ENCODE results near the gene GP1BA.

The GP1BA gene

DNA sequence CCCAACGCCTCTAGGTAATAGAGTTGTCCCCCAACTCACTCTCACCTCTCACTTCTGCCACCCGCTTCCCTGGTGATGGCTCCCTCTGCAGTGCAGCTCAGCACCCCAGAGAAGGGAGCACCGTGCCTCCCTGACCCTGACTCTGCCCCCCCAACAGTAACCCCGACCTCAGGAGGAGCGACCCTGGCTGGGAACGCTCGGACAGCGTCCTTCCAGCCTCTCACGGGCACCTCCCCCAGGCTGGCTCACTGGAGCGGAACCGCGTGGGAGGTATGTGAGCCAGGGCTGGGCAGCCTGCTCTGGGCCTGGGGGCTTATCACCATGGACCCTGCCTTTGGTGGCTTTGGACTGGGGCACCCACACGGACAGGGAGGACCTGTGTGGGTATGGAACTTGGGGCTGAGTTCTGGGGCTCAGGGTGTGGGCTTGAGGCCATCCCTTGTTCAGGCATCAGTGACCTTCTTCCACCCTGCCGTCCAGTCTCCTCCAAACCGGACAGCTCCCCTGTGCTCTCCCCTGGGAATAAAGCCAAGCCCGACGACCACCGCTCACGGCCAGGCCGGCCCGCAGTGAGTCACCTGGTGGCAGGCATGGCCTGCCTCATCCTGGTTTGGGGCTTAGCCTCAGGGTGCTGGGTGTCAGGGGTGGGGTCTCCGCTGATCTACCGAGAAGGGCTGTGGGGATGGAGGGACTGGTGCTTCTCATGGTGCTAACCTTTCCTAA, 39.4 kb upstream of the GP1BA start:
- TF ChIP-seq TCF12 (IDR thresholded peaks at IDR 0.05; ENCODE audit: low read depth) (no peak), EGR1 (IDR thresholded peaks at IDR 0.05) (peak; percentile 55)

DNA sequence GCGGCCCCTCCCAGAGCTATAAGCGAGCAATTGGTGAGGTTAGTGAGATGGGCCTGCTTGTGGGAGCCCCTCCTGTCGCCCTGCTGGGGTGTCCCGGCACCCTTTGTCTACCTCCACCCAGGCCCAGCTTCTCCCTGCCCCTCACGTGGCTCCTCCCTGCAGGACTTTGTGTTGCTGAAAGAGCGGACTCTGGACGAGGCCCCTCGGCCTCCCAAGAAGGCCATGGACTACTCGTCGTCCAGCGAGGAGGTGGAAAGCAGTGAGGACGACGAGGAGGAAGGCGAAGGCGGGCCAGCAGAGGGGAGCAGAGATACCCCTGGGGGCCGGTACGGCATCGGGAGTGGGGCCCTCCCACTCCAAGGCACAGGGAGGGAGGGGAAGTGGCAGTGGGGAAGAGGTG, 38.8 kb upstream of the GP1BA start:
- no peak for TF ChIP-seq RAD21 (IDR thresholded peaks at IDR 0.05; ENCODE audit: low read depth)
- TF ChIP-seq TAF1 (IDR thresholded peaks at IDR 0.05; ENCODE audit: low read depth) = no peak
- no peak for TF ChIP-seq ZBTB7A (IDR thresholded peaks at IDR 0.05; ENCODE audit: low read depth)
- no peak for TF ChIP-seq NFIC (IDR thresholded peaks at IDR 0.05)
- TF ChIP-seq FOXM1 (IDR thresholded peaks at IDR 0.05; ENCODE audit: borderline replicate concordance, low read depth) = no peak
- TF ChIP-seq CREB1 (IDR thresholded peaks at IDR 0.05; ENCODE audit: low read depth) = no peak
- no peak for TF ChIP-seq YY1 (IDR thresholded peaks at IDR 0.05; ENCODE audit: low read depth)
- TF ChIP-seq TEAD4 (IDR thresholded peaks at IDR 0.05) = no peak
- TF ChIP-seq EGR1 (IDR thresholded peaks at IDR 0.05) = no peak
- no peak for TF ChIP-seq EP300 (IDR thresholded peaks at IDR 0.05; ENCODE audit: borderline replicate concordance)
- TF ChIP-seq, protein P1, sequence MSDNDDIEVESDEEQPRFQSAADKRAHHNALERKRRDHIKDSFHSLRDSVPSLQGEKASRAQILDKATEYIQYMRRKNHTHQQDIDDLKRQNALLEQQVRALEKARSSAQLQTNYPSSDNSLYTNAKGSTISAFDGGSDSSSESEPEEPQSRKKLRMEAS (IDR thresholded peaks at IDR 0.05) = no peak
- no peak for TF ChIP-seq TCF12 (IDR thresholded peaks at IDR 0.05; ENCODE audit: low read depth)
- TF ChIP-seq, protein P2, sequence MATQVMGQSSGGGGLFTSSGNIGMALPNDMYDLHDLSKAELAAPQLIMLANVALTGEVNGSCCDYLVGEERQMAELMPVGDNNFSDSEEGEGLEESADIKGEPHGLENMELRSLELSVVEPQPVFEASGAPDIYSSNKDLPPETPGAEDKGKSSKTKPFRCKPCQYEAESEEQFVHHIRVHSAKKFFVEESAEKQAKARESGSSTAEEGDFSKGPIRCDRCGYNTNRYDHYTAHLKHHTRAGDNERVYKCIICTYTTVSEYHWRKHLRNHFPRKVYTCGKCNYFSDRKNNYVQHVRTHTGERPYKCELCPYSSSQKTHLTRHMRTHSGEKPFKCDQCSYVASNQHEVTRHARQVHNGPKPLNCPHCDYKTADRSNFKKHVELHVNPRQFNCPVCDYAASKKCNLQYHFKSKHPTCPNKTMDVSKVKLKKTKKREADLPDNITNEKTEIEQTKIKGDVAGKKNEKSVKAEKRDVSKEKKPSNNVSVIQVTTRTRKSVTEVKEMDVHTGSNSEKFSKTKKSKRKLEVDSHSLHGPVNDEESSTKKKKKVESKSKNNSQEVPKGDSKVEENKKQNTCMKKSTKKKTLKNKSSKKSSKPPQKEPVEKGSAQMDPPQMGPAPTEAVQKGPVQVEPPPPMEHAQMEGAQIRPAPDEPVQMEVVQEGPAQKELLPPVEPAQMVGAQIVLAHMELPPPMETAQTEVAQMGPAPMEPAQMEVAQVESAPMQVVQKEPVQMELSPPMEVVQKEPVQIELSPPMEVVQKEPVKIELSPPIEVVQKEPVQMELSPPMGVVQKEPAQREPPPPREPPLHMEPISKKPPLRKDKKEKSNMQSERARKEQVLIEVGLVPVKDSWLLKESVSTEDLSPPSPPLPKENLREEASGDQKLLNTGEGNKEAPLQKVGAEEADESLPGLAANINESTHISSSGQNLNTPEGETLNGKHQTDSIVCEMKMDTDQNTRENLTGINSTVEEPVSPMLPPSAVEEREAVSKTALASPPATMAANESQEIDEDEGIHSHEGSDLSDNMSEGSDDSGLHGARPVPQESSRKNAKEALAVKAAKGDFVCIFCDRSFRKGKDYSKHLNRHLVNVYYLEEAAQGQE (IDR thresholded peaks at IDR 0.05; ENCODE audit: low read depth) = no peak
- no peak for TF ChIP-seq CEBPB (IDR thresholded peaks at IDR 0.05)
- TF ChIP-seq, protein P3, sequence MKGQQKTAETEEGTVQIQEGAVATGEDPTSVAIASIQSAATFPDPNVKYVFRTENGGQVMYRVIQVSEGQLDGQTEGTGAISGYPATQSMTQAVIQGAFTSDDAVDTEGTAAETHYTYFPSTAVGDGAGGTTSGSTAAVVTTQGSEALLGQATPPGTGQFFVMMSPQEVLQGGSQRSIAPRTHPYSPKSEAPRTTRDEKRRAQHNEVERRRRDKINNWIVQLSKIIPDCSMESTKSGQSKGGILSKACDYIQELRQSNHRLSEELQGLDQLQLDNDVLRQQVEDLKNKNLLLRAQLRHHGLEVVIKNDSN (IDR thresholded peaks at IDR 0.05) = no peak

DNA sequence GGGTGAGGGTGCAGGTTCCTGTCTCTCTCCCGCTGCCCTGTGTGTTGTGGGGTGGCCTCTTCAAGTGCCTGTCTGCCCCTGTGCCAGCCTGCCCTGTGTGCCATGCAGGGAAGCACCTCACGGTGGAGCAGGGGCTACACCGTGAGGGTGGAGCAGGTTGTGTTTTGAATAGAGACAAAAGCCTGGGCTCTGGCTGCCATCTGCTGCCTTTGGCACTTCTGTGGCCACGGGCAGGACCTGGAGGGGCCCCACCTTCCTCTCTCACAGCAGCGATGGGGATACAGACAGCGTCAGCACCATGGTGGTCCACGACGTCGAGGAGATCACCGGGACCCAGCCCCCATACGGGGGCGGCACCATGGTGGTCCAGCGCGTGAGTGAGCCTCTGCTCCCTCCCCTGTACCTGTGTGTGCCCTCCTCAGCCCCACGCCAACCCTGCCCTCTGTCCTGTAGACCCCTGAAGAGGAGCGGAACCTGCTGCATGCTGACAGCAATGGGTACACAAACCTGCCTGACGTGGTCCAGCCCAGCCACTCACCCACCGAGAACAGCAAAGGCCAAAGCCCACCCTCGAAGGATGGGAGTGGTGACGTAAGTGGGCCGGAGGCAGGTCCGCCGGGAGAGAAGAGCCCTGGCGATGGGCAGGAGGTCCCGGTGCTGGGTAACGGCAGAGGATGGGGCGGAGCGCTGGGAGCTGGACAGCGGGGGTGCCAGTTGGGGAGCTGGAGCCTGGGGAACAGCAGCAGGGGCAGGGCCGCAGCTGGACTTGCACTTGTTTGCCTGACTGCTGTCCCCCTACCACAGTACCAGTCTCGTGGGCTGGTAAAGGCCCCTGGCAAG, 38.1 kb upstream of the GP1BA start:
- TF ChIP-seq EP300 (IDR thresholded peaks at IDR 0.05; ENCODE audit: borderline replicate concordance) (no peak), FOXM1 (IDR thresholded peaks at IDR 0.05; ENCODE audit: borderline replicate concordance, low read depth) (no peak), RAD21 (IDR thresholded peaks at IDR 0.05; ENCODE audit: low read depth) (no peak), TAF1 (IDR thresholded peaks at IDR 0.05; ENCODE audit: low read depth) (no peak), EGR1 (IDR thresholded peaks at IDR 0.05) (no peak), TEAD4 (IDR thresholded peaks at IDR 0.05) (no peak), ZBTB7A (IDR thresholded peaks at IDR 0.05; ENCODE audit: low read depth) (no peak), NFIC (IDR thresholded peaks at IDR 0.05) (no peak), CEBPB (IDR thresholded peaks at IDR 0.05) (no peak), YY1 (IDR thresholded peaks at IDR 0.05; ENCODE audit: low read depth) (no peak), CREB1 (IDR thresholded peaks at IDR 0.05; ENCODE audit: low read depth) (no peak), TCF12 (IDR thresholded peaks at IDR 0.05; ENCODE audit: low read depth) (no peak)
- TF ChIP-seq, protein P3 (IDR thresholded peaks at IDR 0.05) = no peak
- TF ChIP-seq, protein P1 (IDR thresholded peaks at IDR 0.05) = no peak
- TF ChIP-seq, protein P2 (IDR thresholded peaks at IDR 0.05; ENCODE audit: low read depth) = no peak

DNA sequence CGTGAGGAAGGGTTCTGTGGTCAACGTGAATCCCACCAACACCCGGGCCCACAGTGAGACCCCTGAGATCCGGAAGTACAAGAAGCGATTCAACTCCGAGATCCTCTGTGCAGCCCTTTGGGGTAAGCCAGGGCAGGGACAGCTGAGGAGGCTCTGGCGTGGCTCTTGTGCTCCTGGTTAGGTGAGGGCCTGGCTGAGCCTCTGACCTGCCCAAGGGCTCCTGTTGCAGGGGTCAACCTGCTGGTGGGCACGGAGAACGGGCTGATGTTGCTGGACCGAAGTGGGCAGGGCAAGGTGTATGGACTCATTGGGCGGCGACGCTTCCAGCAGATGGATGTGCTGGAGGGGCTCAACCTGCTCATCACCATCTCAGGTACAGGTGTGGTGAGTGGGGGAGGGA, 37.0 kb upstream of the GP1BA start:
- TF ChIP-seq, protein P3 (IDR thresholded peaks at IDR 0.05) = no peak
- TF ChIP-seq TAF1 (IDR thresholded peaks at IDR 0.05; ENCODE audit: low read depth) (no peak), ZBTB7A (IDR thresholded peaks at IDR 0.05; ENCODE audit: low read depth) (no peak), EGR1 (IDR thresholded peaks at IDR 0.05) (no peak), CEBPB (IDR thresholded peaks at IDR 0.05) (no peak)

DNA sequence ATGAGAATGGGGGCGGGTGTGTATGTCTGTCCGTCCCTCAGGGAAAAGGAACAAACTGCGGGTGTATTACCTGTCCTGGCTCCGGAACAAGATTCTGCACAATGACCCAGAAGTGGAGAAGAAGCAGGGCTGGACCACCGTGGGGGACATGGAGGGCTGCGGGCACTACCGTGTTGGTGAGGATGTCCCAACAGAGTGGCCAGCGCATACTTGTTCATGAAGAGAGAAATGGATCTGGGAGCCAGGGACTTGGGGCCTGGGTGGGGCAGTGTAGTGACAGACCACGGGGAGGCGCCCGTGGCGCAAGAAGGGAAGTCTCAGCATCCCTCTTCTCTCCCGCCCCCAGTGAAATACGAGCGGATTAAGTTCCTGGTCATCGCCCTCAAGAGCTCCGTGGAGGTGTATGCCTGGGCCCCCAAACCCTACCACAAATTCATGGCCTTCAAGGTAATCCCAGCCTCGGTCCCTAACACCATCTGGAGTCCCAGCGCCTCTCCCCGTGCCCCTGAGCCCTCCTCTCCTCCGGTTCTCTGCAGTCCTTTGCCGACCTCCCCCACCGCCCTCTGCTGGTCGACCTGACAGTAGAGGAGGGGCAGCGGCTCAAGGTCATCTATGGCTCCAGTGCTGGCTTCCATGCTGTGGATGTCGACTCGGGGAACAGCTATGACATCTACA, 36.3 kb upstream of the GP1BA start:
- TF ChIP-seq TEAD4 (IDR thresholded peaks at IDR 0.05) = no peak
